ENCODE measurements around the gene MAP3K5.

The MAP3K5 gene

GRCh38 chr6:136539967-136540652, 252.2 kb downstream of the MAP3K5 start:
- no peak overlapping the region for H3K9ac ChIP-seq (ENCODE audit: low read length)
- H3K36me3 ChIP-seq (ENCODE audit: control insufficient read depth in 1 of 2, insufficient read depth in 2 of 2, low read depth in 1 of 2, low read length in 2 of 2): no peaks in the 10 kb centered on the region
- no peak overlapping the region for H2AK5ac ChIP-seq (ENCODE audit: low read length, severe bottlenecking)
- H2AFZ ChIP-seq (ENCODE audit: low read depth, low read length): no peak overlapping the region
- H2BK120ac ChIP-seq (ENCODE audit: low read depth, low read length): no peak overlapping the region
- DNase-seq: no peak
- H3K27ac ChIP-seq (ENCODE audit: low read length, poor library complexity, severe bottlenecking): no peak overlapping the region
- WGBS: 65% methylated on average over 4 of the region's 6 CpGs
- no peaks in the 10 kb centered on the region for H3K79me1 ChIP-seq (replicated peaks; ENCODE audit: low read length, poor library complexity, severe bottlenecking)
- no peak overlapping the region for H3K14ac ChIP-seq (ENCODE audit: low read length in 2 of 2)
- H4K8ac ChIP-seq (ENCODE audit: low read length): no peak overlapping the region
- no peak overlapping the region for H2BK15ac ChIP-seq (ENCODE audit: low read depth, poor library complexity, severe bottlenecking)
- H4K91ac ChIP-seq (ENCODE audit: low read length): no peak overlapping the region
- no peak overlapping the region for H3K4me2 ChIP-seq (ENCODE audit: low read length, poor library complexity, severe bottlenecking)
- H3K23ac ChIP-seq (ENCODE audit: low read length in 2 of 2): no peak overlapping the region
- H3K9me3 ChIP-seq (ENCODE audit: control insufficient read depth, low read length): no peaks in the 10 kb centered on the region
- H3K4me3 ChIP-seq (ENCODE audit: insufficient read depth in 1 of 2, low read depth in 1 of 2, low read length in 2 of 2): no peak overlapping the region
- H3K4ac ChIP-seq (ENCODE audit: low read depth in 1 of 2, low read length in 2 of 2): no peak overlapping the region
- peaks cover 10 to 14% of the 10 kb centered on the region in 2 experiments for H3K27me3 ChIP-seq (ENCODE audit: control insufficient read depth in 1 of 2, insufficient read depth in 1 of 2, low read length in 2 of 2)
- H2BK5ac ChIP-seq (ENCODE audit: low read depth, low read length, poor library complexity, severe bottlenecking): no peak overlapping the region
- no peak overlapping the region for H3K18ac ChIP-seq (ENCODE audit: low read depth in 1 of 2, low read length in 2 of 2)
- no peak overlapping the region for H2BK12ac ChIP-seq (ENCODE audit: low read length in 2 of 2)
- H3K4me1 ChIP-seq (ENCODE audit: control insufficient read depth, insufficient read depth, low read depth, low read length): peaks cover 3% of the 10 kb centered on the region

DNA sequence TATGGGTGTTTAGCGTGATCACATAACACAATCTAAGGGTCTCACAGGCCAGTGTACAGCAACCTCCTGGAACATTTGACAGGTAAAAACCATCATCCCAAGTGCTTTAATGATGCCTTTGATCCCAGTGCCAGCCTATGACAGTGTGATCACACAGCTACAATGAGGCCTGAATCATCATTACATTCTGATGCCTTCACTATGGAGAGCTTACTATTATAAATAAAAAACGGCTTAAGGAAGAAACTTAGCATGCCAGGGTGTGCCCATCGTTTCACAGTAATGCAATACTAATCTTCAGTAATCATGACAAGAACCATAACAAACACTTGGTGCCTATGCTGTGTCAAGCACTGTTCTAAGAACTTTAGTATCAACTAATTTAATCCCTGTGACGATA, 253.4 kb downstream of the MAP3K5 start:
- no peak overlapping the region for H4K8ac ChIP-seq (ENCODE audit: low read length)
- H3K4me2 ChIP-seq (ENCODE audit: low read length, poor library complexity, severe bottlenecking): no peak overlapping the region
- no peak for DNase-seq
- no peak overlapping the region for H2BK5ac ChIP-seq (ENCODE audit: low read depth, low read length, poor library complexity, severe bottlenecking)
- H3K9me3 ChIP-seq (ENCODE audit: control insufficient read depth, low read length): no peaks in the 10 kb centered on the region
- WGBS: 82% methylated on average over 4 of the region's 4 CpGs
- H2BK12ac ChIP-seq (ENCODE audit: low read length in 2 of 2): no peak overlapping the region
- H2AK5ac ChIP-seq (ENCODE audit: low read length, severe bottlenecking): no peak overlapping the region
- no peak overlapping the region for H3K23ac ChIP-seq (ENCODE audit: low read length in 2 of 2)
- H3K14ac ChIP-seq (ENCODE audit: low read length in 2 of 2): no peak overlapping the region
- H3K27me3 ChIP-seq (ENCODE audit: control insufficient read depth in 1 of 2, insufficient read depth in 1 of 2, low read length in 2 of 2): peaks cover 0 to 4% of the 10 kb centered on the region in 2 experiments
- H3K27ac ChIP-seq (ENCODE audit: low read length, poor library complexity, severe bottlenecking): no peak overlapping the region
- no peak overlapping the region for H3K9ac ChIP-seq (ENCODE audit: low read length)
- H3K4ac ChIP-seq (ENCODE audit: low read depth in 1 of 2, low read length in 2 of 2): no peak overlapping the region
- no peak overlapping the region for H2AFZ ChIP-seq (ENCODE audit: low read depth, low read length)
- H3K79me1 ChIP-seq (replicated peaks; ENCODE audit: low read length, poor library complexity, severe bottlenecking): no peaks in the 10 kb centered on the region
- no peak overlapping the region for H3K4me3 ChIP-seq (ENCODE audit: insufficient read depth in 1 of 2, low read depth in 1 of 2, low read length in 2 of 2)
- H3K36me3 ChIP-seq (ENCODE audit: control insufficient read depth in 1 of 2, insufficient read depth in 2 of 2, low read depth in 1 of 2, low read length in 2 of 2): no peaks in the 10 kb centered on the region
- peaks cover 3% of the 10 kb centered on the region for H3K4me1 ChIP-seq (ENCODE audit: control insufficient read depth, insufficient read depth, low read depth, low read length)
- H3K18ac ChIP-seq (ENCODE audit: low read depth in 1 of 2, low read length in 2 of 2): no peak overlapping the region
- no peak overlapping the region for H4K91ac ChIP-seq (ENCODE audit: low read length)
- no peak overlapping the region for H2BK120ac ChIP-seq (ENCODE audit: low read depth, low read length)
- H2BK15ac ChIP-seq (ENCODE audit: low read depth, poor library complexity, severe bottlenecking): no peak overlapping the region

DNA sequence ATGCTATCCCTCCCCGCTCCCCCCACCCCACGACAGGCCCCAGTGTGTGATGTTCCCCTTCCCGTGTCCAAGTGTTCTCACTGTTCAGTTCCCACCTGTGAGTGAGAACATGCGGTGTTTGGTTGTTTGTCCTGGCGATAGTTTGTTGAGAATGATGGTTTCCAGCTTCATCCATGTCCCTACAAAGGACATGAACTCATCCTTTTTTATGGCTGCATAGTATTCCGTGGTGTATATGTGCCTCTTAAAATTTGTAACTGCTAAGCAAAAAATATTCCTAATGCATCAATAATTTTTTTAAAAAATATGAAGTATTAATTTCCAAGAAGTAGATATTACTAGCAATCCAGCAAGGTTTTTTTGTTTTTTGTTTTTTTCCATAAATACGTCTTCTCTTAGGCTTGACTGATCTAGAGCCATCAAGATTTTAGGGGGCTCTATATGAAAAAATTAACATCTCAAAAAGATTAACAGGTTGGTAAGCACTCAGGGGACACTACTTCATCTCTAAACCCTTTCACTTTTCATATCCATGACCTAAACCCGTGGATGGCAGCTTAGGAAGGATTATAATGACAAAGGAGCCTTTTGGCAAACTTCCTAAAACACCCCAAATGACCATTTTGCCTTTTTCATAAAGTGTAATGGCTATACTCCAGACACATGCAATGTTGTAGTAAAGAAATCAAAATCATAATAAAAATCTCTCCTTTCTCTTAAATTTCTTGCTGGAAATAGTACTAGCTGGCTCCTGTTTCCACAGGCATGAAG, 256.2 kb downstream of the MAP3K5 start:
- Histone ChIP-seq H3K23ac (ENCODE audit: low read length in 2 of 2) (no peak overlapping the region), H4K91ac (ENCODE audit: low read length) (no peak overlapping the region), H3K27me3 (ENCODE audit: control insufficient read depth in 1 of 2, insufficient read depth in 1 of 2, low read length in 2 of 2) (peaks cover 0 to 4% of the 10 kb centered on the region in 2 experiments), H3K4me3 (ENCODE audit: insufficient read depth in 1 of 2, low read depth in 1 of 2, low read length in 2 of 2) (no peak overlapping the region), H3K4me2 (ENCODE audit: low read length, poor library complexity, severe bottlenecking) (no peak overlapping the region), H3K27ac (ENCODE audit: low read length, poor library complexity, severe bottlenecking) (no peak overlapping the region), H2AFZ (ENCODE audit: low read depth, low read length) (no peak overlapping the region), H3K4ac (ENCODE audit: low read depth in 1 of 2, low read length in 2 of 2) (no peak overlapping the region), H2BK120ac (ENCODE audit: low read depth, low read length) (no peak overlapping the region), H3K4me1 (ENCODE audit: control insufficient read depth, insufficient read depth, low read depth, low read length) (peaks cover 3% of the 10 kb centered on the region), H3K14ac (ENCODE audit: low read length in 2 of 2) (no peak overlapping the region), H3K9me3 (ENCODE audit: control insufficient read depth, low read length) (no peaks in the 10 kb centered on the region), H3K18ac (ENCODE audit: low read depth in 1 of 2, low read length in 2 of 2) (no peak overlapping the region), H2BK5ac (ENCODE audit: low read depth, low read length, poor library complexity, severe bottlenecking) (no peak overlapping the region), H2BK15ac (ENCODE audit: low read depth, poor library complexity, severe bottlenecking) (no peak overlapping the region), H4K8ac (ENCODE audit: low read length) (no peak overlapping the region), H2AK5ac (ENCODE audit: low read length, severe bottlenecking) (no peak overlapping the region), H2BK12ac (ENCODE audit: low read length in 2 of 2) (no peak overlapping the region), H3K36me3 (ENCODE audit: control insufficient read depth in 1 of 2, insufficient read depth in 2 of 2, low read depth in 1 of 2, low read length in 2 of 2) (no peaks in the 10 kb centered on the region), H3K9ac (ENCODE audit: low read length) (no peak overlapping the region), H3K79me1 (replicated peaks; ENCODE audit: low read length, poor library complexity, severe bottlenecking) (no peaks in the 10 kb centered on the region)
- WGBS: 100% methylated on average over 1 of the region's 8 CpGs
- no peak for DNase-seq

- no peak overlapping the region for H3K4ac ChIP-seq (ENCODE audit: low read depth in 1 of 2, low read length in 2 of 2)
- H2BK12ac ChIP-seq (ENCODE audit: low read length in 2 of 2): no peak overlapping the region
- no peak overlapping the region for H3K14ac ChIP-seq (ENCODE audit: low read length in 2 of 2)
- WGBS: 67% methylated on average over 4 of the region's 5 CpGs
- no peak for DNase-seq
- H2BK120ac ChIP-seq (ENCODE audit: low read depth, low read length): no peak overlapping the region
- no peak overlapping the region for H3K4me2 ChIP-seq (ENCODE audit: low read length, poor library complexity, severe bottlenecking)
- H2BK15ac ChIP-seq (ENCODE audit: low read depth, poor library complexity, severe bottlenecking): no peak overlapping the region
- H3K27me3 ChIP-seq (ENCODE audit: control insufficient read depth in 1 of 2, insufficient read depth in 1 of 2, low read length in 2 of 2): peaks cover 0 to 4% of the 10 kb centered on the region in 2 experiments
- H4K8ac ChIP-seq (ENCODE audit: low read length): no peak overlapping the region
- H3K27ac ChIP-seq (ENCODE audit: low read length, poor library complexity, severe bottlenecking): no peak overlapping the region
- H3K18ac ChIP-seq (ENCODE audit: low read depth in 1 of 2, low read length in 2 of 2): no peak overlapping the region
- H3K4me1 ChIP-seq (ENCODE audit: control insufficient read depth, insufficient read depth, low read depth, low read length): peaks cover 3% of the 10 kb centered on the region
- no peak overlapping the region for H3K9ac ChIP-seq (ENCODE audit: low read length)
- H2AK5ac ChIP-seq (ENCODE audit: low read length, severe bottlenecking): no peak overlapping the region
- no peaks in the 10 kb centered on the region for H3K79me1 ChIP-seq (replicated peaks; ENCODE audit: low read length, poor library complexity, severe bottlenecking)
- no peak overlapping the region for H4K91ac ChIP-seq (ENCODE audit: low read length)
- H3K9me3 ChIP-seq (ENCODE audit: control insufficient read depth, low read length): no peaks in the 10 kb centered on the region
- no peaks in the 10 kb centered on the region for H3K36me3 ChIP-seq (ENCODE audit: control insufficient read depth in 1 of 2, insufficient read depth in 2 of 2, low read depth in 1 of 2, low read length in 2 of 2)
- no peak overlapping the region for H3K4me3 ChIP-seq (ENCODE audit: insufficient read depth in 1 of 2, low read depth in 1 of 2, low read length in 2 of 2)
- no peak overlapping the region for H3K23ac ChIP-seq (ENCODE audit: low read length in 2 of 2)
- no peak overlapping the region for H2AFZ ChIP-seq (ENCODE audit: low read depth, low read length)
- no peak overlapping the region for H2BK5ac ChIP-seq (ENCODE audit: low read depth, low read length, poor library complexity, severe bottlenecking)
These were observed 257.1 kb downstream of the MAP3K5 start for GRCh38 chr6:136535017-136535765.
